Heart left ventricle (tissue), 13 donors: ENCODE data around the gene LARP4.
"Not testable (repeated sequence)": the region's sequence is repeated elsewhere in the genome, so short reads cannot be mapped to it uniquely, and the experiment has no call there.

ENCODE experiments used
- CTCF ChIP-seq, 12 donors: fragments of 200-600 bp; sonication (generic) in 4 of 12; IDR thresholded peaks; one replicate each; pipeline versions ENCODE4 v1.5.0 to v1.8.0; 2018 to 2022; ENCODE audit warnings: antibody characterized with exemption in 12 of 12, mild to moderate bottlenecking in 5 of 12
- POLR2A ChIP-seq, 2 donors: fragments of 450-650 bp; IDR thresholded peaks; one replicate each; pipeline ENCODE4 v1.6.1; 2017; ENCODE audit warnings: antibody characterized with exemption in 2 of 2, mild to moderate bottlenecking in 2 of 2, moderate library complexity in 2 of 2
- donor health status: ischemic (EF 13 %, LVEDD 7.1; RV severe dilation, severe dysfunction).
- donor health status: DM: no; HTN: yes; CAD: no.
- donor health status: DM: no; HTN: no; CAD: no.
- donor health status: ischemic (EF 25% LVEDD 6.9; RV normal size, moderate dysfunction).
- donor health status: ischemic (EF 25% LVEDD 5.7; RV mildly dilated, moderate dysfunction).
- donor health status: ischemic (EF 35%, LVEDD 5.7; RV mildly dilated, moderate dysfunction).
- donor health status: nonischemic (EF 11% LVEDD 7.7; RV severe dilation, severe dysfunction).
- donor health status: DM: yes; HTN: yes; CAD: no.
- donor health status: PGD.
- donor health status: ischemic (EF 29% LVEDD 5.4; RV normal size, mild dysfunction).
- donor health status: nonischemic (EF 23%, LVEDD 6.1; RV moderate dilation, normal function).

GRCh38 chr12:50423342-50423741 lies 22.7 kb downstream of the LARP4 start:
- TF ChIP-seq CTCF, POLR2A (IDR thresholded peaks at IDR 0.05): not testable (repeated sequence)
